ENCODE data around the gene CGAS.

GRCh38 chr6:73443555-73443954 is 8.5 kb downstream of the CGAS start:
- TF ChIP-seq MYC (IDR thresholded peaks at IDR 0.05; ENCODE audit: borderline replicate concordance, low read length): no peak
- no peak for TF ChIP-seq NR3C1 (IDR thresholded peaks at IDR 0.05)
- no peak for TF ChIP-seq CTCF (IDR thresholded peaks at IDR 0.05)
- no peak for TF ChIP-seq KDM1A (IDR thresholded peaks at IDR 0.05; ENCODE audit: low read depth)
- no peak for TF ChIP-seq POLR2A (IDR thresholded peaks at IDR 0.05; ENCODE audit: low read length)
- TF ChIP-seq RFX5 (IDR thresholded peaks at IDR 0.05): no peak
- no peak for TF ChIP-seq GATA3 (IDR thresholded peaks at IDR 0.05; ENCODE audit: borderline replicate concordance)
